Adrenal gland (tissue), 12 donors: Measurements from ENCODE around the gene TMEM140. TPM values are rescaled to one million over a fixed set of nuclear protein-coding genes. Genes with fewer than 3 reads are reported as not detected.

Experiments used
- DNase-seq, 7 donors: peaks; one replicate each; pipeline ENCODE4 v3.0.0-alpha.2; 2019 to 2020
- H3K27ac ChIP-seq, 5 donors: fragments of 200-600 bp; sonication (generic) in 4 of 5; 1 replicate in 3 of 5; 2 replicates in 2 of 5; pipeline versions ENCODE4 v1.5.1 to v1.8.0; 2016 to 2020; ENCODE audit warnings: mild to moderate bottlenecking in 1 of 5
- H3K27me3 ChIP-seq: fragments of 200-600 bp; 2 replicates; pipeline ENCODE4 v1.8.0; 2021
- H3K36me3 ChIP-seq, 2 donors: fragments of 200-600 bp; replicated peaks in 1 of 2; 1 replicate in 1 of 2; 2 replicates in 1 of 2; pipeline versions ENCODE4 v1.5.1 to v1.8.0; 2018 to 2022
- H3K4me1 ChIP-seq, 2 donors: fragments of 200-600 bp; replicated peaks in 1 of 2; 1 replicate in 1 of 2; 2 replicates in 1 of 2; pipeline versions ENCODE4 v1.5.1 to v1.8.0; 2018 to 2021
- H3K4me3 ChIP-seq, 4 donors: fragments of 200-600 bp; sonication (generic) in 3 of 4; one replicate each; pipeline ENCODE4 v1.5.1; 2016 to 2018
- H3K9me3 ChIP-seq, 3 donors: fragments of 200-600 bp; sonication (generic) in 1 of 3; replicated peaks in 1 of 3; 1 replicate in 2 of 3; 2 replicates in 1 of 3; pipeline versions ENCODE4 v1.5.1 to v1.8.0; 2016 to 2021
- CTCF ChIP-seq, 6 experiments: fragments of 450-650 bp in 4 of 6; fragments of 200-600 bp in 2 of 6; sonication (generic) in 1 of 6; IDR thresholded peaks; 1 replicate in 5 of 6; 2 replicates in 1 of 6; pipeline versions ENCODE4 v1.5.1 to v1.8.0; 2016 to 2021; ENCODE audit warnings: antibody characterized with exemption in 6 of 6, mild to moderate bottlenecking in 2 of 6, moderate library complexity in 1 of 6
- POLR2A ChIP-seq, 2 donors: fragments of 450-650 bp; IDR thresholded peaks; one replicate each; pipeline ENCODE4 v1.6.1; 2017; ENCODE audit warnings: antibody characterized with exemption in 2 of 2, mild to moderate bottlenecking in 2 of 2, moderate library complexity in 1 of 2
- WGBS, 4 donors: extraction: QIAGEN DNeasy Blood & Tissue Kit in 2 of 4; methylation state at CpG; one replicate each; pipeline versions ENCODE4 v1.1.5 to v1.1.7; 2013 to 2017; 5-methylcytosine and 5-hydroxymethylcytosine counted together
- intact Hi-C, 2 donors: fragments of 100-400 bp; cut with DNase I; formaldehyde crosslinking; loops; one replicate each; pipeline versions ENCODE4 v1.14.1 to v1.15.0; 2022 to 2023
- polyA plus RNA-seq, 3 donors: library from polyadenylated mRNA; stranded (reverse); fragments of 200-250 nt in 2 of 3; fragments of 350-450 nt in 1 of 3; fragmentation: Illumina TruSeq in 1 of 3; extraction: RNeasy Lipid Tissue Mini Kit (QIAGEN cat#74804) in 1 of 3; gene quantifications; one replicate each; pipeline ENCODE4 v1.2.3, GENCODE V29; 2013 to 2014
- total RNA-seq, 9 donors: library from RNA; depleted of rRNA in 4 of 9; stranded (reverse); fragments of >200 nt in 4 of 9; fragments of 120-200 nt in 1 of 9; fragmentation: NEBNext Ultra II Directional in 1 of 9; extraction: Animal tissue kit (Norgen Biotek cat#: 25700) in 1 of 9; gene quantifications; one replicate each; pipeline versions ENCODE4 v1.1.0 to v1.2.4, GENCODE V29; 2013 to 2023
- donor health status: healthy with polysubstance abuse.
- donor health status: Bipolar disorder and iron deficiency.
- donor health status: DM: yes; HTN: yes; CAD: no.
- donor health status: DM: no; HTN: no; CAD: no.
- donor health status: DM: no; HTN: no; CAD: no.
- donor health status: DM: yes; HTN: yes; CAD: no.

The TMEM140 gene
- total and polyA plus RNA-seq, 12 donors: 9.4 to 62.9 (median 25.1) TPM

- Histone ChIP-seq H3K4me3 (no peak overlapping the region), H3K36me3 (peaks cover 0 to 77% of the 10 kb centered on the region in 2 donors), H3K27ac (no peak overlapping the region), H3K9me3 (no peaks in the 10 kb centered on the region), H3K4me1 (no peaks in the 10 kb centered on the region), H3K27me3 (no peaks in the 10 kb centered on the region)
- intact Hi-C loops: no loop called here
- no peak for DNase-seq
- 70 to 86% (median 83%) methylated on average over 2 of the region's 2 CpGs for WGBS, 4 donors
- no peak for TF ChIP-seq POLR2A (IDR thresholded peaks at IDR 0.05)
- TF ChIP-seq CTCF (IDR thresholded peaks at IDR 0.05): no peak
Measured at GRCh38 chr7:135201350-135201749, 53.5 kb downstream of the TMEM140 start.

- DNase-seq: peak in 1 of 7 donors; percentile 17
- WGBS, 4 donors: 66 to 87% (median 75%) methylated on average over 5 to 6 of the region's 6 CpGs
Measured at GRCh38 chr7:135204341-135204749, 56.5 kb downstream of the TMEM140 start.

GRCh38 chr7:135204876-135205275 is 57.0 kb downstream of the TMEM140 start:
- intact Hi-C loops: no loop called here
- TF ChIP-seq POLR2A (IDR thresholded peaks at IDR 0.05) (no peak), CTCF (IDR thresholded peaks at IDR 0.05) (no peak)
- no peak overlapping the region for H3K27ac ChIP-seq
- no peaks in the 10 kb centered on the region for H3K27me3 ChIP-seq
- H3K4me1 ChIP-seq: peaks cover 0 to 16% of the 10 kb centered on the region in 2 donors
- no peaks in the 10 kb centered on the region for H3K9me3 ChIP-seq
- peaks cover 0 to 48% of the 10 kb centered on the region in 2 donors for H3K36me3 ChIP-seq
- 87 to 92% (median 90%) methylated on average over 5 of the region's 5 CpGs for WGBS, 4 donors
- H3K4me3 ChIP-seq: no peak overlapping the region
- no peak for DNase-seq

More at GRCh38 chr7:135204341-135204749, 56.5 kb downstream of the TMEM140 start:
- Histone ChIP-seq H3K4me3 (no peak overlapping the region), H3K4me1 (peaks cover 0 to 13% of the 10 kb centered on the region in 2 donors), H3K27me3 (no peaks in the 10 kb centered on the region), H3K36me3 (peaks cover 0 to 53% of the 10 kb centered on the region in 2 donors), H3K27ac (peak overlapping the region in 1 of 5 donors; percentile 54), H3K9me3 (no peaks in the 10 kb centered on the region)
- intact Hi-C loops: no loop called here
- no peak for TF ChIP-seq CTCF (IDR thresholded peaks at IDR 0.05)

- Histone ChIP-seq H3K27me3 (no peaks in the 10 kb centered on the region), H3K36me3 (peaks cover 0 to 45% of the 10 kb centered on the region in 2 donors), H3K4me3 (no peak overlapping the region), H3K4me1 (peaks cover 0 to 21% of the 10 kb centered on the region in 2 donors), H3K9me3 (no peaks in the 10 kb centered on the region), H3K27ac (no peak overlapping the region)
- intact Hi-C loops: no loop called here
- TF ChIP-seq CTCF (IDR thresholded peaks at IDR 0.05): no peak
- TF ChIP-seq POLR2A (IDR thresholded peaks at IDR 0.05): no peak
- DNase-seq: no peak
- WGBS, 4 donors: 92 to 98% (median 95%) methylated on average over 8 of the region's 8 CpGs
Measured at GRCh38 chr7:135205850-135206249, 58.0 kb downstream of the TMEM140 start.
